Stimulated activated CD8-positive, alpha-beta memory T cell treated with anti-CD3 and anti-CD28 coated beads, Interleukin-12 subunit alpha, Interleukin-12 subunit beta, amount 100 ng/mL, for 1 hour (primary cell): Measurements from ENCODE around the gene TIMM22.
A peak's percentile ranks its signal among the peaks of the same experiment; 100 is the strongest.
"Not testable (repeated sequence)": the region's sequence is repeated elsewhere in the genome, so short reads cannot be mapped to it uniquely, and the experiment has no call there.

Source experiments
- DNase-seq: peaks from one replicate; pipeline ENCODE4 v3.0.0-alpha.2; 2020; ENCODE audit warnings: low read depth

The TIMM22 gene

DNA sequence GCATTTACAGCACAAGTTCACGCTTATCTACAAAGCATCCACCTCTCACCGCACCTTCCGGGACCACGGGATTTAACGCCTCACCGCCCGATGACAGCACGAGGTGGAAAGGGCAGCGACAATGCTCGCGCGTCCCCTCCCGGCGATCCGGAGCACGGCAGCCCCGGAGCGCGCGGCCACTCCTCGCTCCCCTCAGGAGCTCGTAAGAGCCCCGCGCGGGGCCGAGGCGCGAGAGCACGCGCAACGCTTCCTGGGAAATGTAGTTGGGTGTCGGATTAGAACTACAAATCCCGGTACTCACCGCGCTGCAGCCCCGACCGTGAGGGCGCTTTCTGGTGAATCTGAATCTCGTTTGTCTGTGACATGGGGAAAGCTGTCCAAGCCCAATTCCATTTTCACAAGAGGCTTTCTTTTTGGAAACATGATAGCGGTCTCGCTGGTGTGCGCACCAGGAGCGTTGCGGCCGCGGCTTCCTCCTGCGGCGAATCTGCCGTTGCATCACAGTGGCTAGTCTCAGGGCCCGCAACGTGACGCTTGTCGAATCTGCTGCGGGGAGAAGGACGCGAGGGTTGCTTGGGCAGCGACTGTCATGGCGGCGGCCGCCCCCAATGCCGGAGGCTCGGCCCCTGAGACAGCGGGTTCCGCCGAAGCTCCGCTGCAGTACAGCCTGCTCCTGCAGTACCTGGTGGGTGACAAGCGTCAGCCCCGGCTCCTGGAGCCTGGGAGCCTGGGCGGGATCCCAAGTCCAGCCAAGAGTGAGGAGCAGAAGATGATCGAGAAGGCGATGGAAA is at the start of gene TIMM22:
TIMM22 (plus strand) TSS at position 576 of the 791 bp plus-strand sequence; CDS start at position 590, 14 bp downstream.
- peak; percentile 81 for DNase-seq

GRCh38 chr17:948284-948852 is 48.6 kb upstream of the TIMM22 start:
- no peak for DNase-seq

DNA sequence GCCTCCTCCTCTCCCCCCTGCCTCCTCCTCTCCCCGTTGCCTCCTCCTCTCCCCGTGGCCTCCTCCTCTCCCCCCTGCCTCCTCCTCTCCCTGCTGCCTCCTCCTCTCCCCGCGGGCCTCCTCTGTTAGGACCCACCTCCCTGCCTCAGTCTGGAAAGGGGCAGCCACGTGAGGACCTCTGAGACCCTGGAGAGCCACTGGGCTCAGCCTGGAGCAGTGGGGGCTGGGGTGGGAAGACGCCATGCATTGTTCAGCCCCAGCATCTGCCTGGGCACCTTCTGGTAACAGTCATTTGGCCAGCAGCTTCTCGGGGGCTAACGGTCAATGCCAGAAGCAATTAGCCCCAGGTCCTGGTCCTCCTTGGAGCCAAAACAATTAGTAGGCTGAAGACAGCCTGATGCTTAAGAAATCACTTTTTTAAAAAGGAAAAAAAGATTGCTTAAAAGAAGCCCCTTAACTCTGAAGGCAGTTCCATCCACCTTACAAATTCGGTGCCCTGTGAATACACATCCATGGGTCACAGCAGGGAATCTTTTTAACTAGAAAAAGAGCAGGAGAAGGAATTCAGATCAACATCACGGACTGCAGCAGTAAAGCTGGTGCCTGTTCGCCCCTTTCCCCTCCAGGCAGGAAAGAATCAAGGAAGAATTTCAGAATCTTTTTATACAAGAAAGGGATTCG is 47.2 kb upstream of the TIMM22 start:
- no peak for DNase-seq

- no peak for DNase-seq
These were observed 45.4 kb upstream of the TIMM22 start for GRCh38 chr17:951325-952132.

GRCh38 chr17:952592-952991 is 44.3 kb upstream of the TIMM22 start:
- DNase-seq: not testable (repeated sequence)

DNA sequence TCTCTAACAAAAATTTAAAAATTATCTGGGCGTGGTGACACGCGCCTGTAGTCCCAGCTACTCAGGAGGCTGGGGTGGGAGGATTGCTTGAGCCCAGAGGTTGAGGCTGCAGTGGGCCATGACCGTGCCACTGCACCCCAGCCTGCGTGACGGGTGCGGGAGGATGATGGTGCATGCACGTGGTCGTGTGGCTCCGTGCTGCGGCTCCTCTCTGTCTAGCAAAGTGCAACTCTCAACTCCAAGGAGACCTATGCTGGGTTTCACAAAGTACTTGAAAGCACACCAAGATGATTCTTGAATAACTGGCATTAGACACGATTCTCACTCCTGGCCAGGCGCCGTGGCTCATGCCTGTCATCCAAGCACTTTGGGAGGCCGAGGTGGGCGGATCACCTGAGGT is 43.2 kb upstream of the TIMM22 start:
- no peak for DNase-seq

DNA sequence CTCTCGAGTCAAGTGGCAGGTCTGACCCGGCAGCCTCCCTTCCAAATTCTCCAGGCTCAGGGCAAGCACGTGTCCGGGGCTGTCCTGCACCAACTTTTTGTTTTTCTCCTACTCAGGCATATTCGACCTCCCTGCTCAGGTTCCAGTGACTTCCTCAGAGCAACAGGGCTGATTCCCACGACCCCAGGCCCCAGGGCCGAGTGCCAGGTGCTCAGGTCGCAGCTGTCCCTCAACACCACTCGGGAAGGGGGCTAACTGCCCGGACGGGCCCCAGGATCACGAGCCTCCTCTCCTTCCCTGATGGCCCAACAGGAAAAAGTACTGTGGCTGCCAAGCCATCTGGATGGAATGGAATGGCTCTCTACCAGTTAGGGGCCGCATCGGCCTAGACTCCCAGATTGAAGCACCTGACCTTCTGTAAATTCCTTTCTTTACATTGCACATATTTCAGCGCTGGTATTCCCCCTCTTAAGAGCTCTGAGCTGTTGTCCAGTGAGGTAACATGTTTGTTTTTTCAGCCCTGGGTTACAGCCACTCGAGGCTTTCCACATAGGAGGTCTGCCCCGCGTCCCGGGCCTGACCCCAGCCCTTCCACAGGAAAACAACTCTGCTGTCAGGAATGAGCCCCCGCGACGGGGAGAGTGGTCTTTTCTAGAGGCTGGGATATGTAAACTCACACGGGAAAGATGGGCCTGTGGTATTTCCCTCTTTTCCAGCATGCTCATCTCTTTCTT is 42.3 kb upstream of the TIMM22 start:
- no peak for DNase-seq

DNA sequence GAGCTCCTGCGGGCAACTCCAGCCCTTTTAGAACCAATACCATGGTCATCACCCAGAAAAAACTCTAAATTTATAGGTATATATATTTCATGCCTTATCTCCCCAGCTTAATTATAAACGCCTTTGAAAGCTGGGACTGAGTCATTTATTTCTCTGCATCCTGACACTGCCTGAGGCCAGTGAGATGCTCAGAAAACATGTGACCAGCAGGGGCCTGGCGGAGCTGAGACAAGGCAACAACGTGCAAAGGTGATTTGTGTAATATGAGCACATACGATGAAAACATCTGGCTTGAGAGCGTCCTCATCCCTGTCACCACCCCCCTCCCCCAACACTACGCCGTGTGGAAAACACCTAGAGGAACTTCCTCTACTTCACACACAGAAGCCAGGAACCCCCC is 40.0 kb upstream of the TIMM22 start:
- DNase-seq: no peak

GRCh38 chr17:957856-958421 is 39.0 kb upstream of the TIMM22 start:
- DNase-seq: no peak

GRCh38 chr17:958712-959451 is 38.0 kb upstream of the TIMM22 start:
- DNase-seq: no peak

DNA sequence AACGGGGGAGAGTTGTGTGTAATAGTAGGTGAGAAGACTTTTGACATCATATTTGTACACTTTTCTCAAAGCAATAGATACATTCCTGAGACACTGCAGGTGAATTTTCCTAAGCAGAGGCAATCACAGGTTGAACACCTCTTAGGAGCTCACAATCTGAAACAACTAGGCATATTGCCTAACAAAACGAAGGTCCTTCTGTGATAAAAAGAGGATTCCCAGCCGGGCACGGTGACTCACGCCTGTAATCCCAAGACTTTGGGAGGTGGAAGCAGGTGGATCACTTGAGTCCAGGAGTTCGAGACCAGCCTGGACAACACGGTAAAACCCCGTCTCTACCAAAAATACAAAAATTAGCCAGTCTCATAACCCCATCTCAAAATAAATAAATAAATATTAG is 34.8 kb upstream of the TIMM22 start:
- no peak for DNase-seq

- no peak for DNase-seq
These were observed 34.3 kb upstream of the TIMM22 start for GRCh38 chr17:962670-963069.

- DNase-seq: no peak
These were observed 32.1 kb upstream of the TIMM22 start for GRCh38 chr17:964876-965275.

DNA sequence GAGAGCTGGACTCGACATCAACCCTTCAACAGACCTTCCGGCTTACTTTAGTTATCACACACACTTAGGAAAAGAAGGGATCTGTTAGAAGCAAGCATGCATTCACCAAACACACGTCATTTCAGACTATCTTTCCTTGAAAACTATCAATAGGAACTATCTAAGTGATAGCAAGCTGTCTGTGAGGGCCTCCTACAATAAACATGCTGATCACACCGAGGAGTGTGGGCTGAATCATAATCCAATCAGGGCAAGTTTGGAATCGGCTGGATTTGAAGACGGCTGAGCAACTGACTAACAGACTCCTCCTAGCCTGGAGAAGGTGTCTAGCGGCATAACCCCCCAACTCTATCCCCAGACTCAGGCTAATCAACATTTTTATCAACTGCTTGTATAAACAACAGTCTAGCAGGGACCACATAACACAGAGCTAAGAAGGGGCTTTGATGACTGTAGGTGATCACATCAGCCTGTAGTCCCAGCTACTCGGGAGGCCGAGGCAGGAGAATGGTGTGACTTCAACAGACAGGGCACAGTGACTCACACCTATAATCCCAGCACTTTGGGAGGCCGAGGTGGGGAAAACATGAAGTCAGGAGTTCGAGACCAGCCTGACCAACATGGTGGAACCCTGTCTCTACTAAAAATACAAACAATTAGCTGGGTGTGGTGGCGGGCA is 31.5 kb upstream of the TIMM22 start:
- no peak for DNase-seq

- DNase-seq: no peak
These were observed 29.8 kb upstream of the TIMM22 start for GRCh38 chr17:967122-967521.

DNA sequence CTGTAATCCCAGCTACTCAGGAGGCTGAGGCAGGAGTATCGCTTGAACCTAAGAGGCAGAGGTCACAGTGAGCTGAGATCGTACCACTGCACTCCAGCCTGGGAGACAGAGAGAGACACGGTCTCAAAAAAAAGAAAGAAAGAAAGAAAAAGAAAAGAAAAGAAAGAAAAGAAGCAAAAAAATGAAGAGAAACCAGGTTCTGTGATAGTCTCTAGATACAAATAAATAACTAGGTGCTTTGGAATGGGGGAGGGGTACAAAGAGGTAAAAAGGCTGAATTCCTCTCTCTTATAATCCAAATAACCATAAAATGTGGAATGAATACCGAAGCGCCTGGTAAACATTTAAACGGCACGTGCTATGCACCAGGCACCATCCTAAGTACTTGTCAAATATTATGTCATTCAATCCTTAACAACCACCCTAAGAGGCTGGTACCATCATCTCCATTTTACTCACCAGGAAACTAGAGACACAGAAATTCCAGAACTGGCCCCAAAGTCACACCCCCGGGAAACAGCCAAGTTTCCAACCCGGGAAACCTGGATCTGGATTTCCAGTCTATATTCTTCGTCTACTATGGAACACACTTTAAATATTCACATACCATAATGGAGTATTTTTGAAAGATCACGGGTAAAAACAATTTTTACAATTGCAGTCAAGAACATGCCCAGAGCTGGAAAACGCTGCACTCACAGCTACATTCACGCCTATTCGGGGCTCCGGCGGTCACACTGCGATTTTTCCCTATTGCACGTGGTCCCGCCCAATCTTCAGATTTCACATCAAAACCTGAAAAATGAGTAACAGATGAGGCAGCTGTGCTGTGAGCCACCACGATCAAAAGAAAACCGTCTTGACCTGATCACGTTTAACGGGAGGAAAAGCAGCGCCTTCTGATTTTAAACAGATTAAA is 27.9 kb upstream of the TIMM22 start:
- no peak for DNase-seq

- DNase-seq: no peak
These were observed 27.0 kb upstream of the TIMM22 start for GRCh38 chr17:969811-970355.

- DNase-seq: no peak
These were observed 26.6 kb upstream of the TIMM22 start for GRCh38 chr17:970364-970763.

GRCh38 chr17:971861-972260 is 25.1 kb upstream of the TIMM22 start:
- DNase-seq: not testable (repeated sequence)
